Gastrocnemius medialis (tissue), 4 donors: ENCODE measurements around the gene PARD6A.

Experiments used
- CTCF ChIP-seq, 5 experiments: fragments of 450-650 bp in 3 of 5; fragments of 200-600 bp in 2 of 5; sonication (generic) in 2 of 5; IDR thresholded peaks in 4 of 5; conservative IDR thresholded peaks in 1 of 5; 1 replicate in 4 of 5; 2 replicates in 1 of 5; pipeline ENCODE4 v1.5.1; 2016 to 2019; ENCODE audit warnings: antibody characterized with exemption in 5 of 5, mild to moderate bottlenecking in 3 of 5, moderate library complexity in 3 of 5
- POLR2A ChIP-seq, 2 donors: fragments of 450-650 bp; IDR thresholded peaks; one replicate each; pipeline ENCODE4 v1.6.1; 2017; ENCODE audit warnings: antibody characterized with exemption in 2 of 2, mild to moderate bottlenecking in 2 of 2, moderate library complexity in 2 of 2

- TF ChIP-seq CTCF (IDR thresholded peaks at IDR 0.05 in 4 of 5, conservative IDR thresholded peaks at IDR 0.05 in 1 of 5) (no peak), POLR2A (IDR thresholded peaks at IDR 0.05) (no peak)
Measured at GRCh38 chr16:67651039-67651438, 9.7 kb upstream of the PARD6A start.
